ENCODE measurements around the gene CXADR.

The CXADR gene

DNA sequence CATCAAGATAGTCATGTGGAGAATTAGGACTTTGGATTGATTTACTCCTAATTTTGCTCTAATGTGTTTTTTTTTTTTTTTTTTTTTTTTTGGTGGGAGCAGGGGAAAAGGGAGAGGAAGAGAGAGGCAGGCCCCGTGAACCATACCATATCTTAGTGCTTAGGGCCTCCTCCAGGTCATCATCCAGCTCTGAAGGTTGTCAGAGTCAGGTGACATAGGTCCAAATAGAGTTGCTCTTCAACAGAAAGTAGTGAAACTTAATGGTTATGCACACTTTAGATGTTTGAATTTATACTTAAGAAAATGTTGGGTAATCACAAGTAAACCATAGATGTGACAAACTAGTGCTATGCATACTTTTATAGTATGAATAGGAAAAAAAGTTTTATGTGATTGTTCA is 32.2 kb downstream of the CXADR start:
- DNase-seq = no peak

GRCh38 chr21:17548262-17548661 is 35.4 kb downstream of the CXADR start:
- no peak for DNase-seq

DNA sequence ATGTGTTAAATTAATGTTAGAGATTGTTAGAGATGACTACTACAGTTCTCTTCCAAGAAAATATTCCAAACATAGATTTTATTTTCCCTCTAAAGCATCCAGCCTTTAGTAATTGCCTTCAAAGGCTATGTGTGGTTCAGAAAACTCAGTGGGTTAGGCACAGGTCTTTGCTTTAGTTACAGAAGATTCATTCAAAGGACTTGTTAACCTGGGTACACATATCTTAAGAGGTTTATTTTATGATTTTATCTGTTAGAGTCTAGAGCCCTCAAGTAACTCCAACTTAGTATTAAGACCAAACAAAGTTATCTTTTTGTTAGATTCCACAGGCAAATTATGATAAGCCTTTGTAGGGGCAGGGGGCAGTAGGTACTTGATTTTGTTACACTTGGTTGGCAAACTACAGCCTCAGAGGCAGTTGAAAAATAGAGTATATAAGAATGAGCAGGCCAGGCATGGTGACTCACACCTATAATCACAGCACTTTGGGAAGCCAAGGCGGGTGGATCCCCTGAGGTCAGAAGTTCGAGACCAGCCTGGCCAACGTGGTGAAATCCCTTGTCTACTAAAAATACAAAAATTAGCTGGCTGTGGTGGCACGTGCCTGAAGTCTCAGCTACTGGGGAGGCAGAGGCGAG is 37.9 kb downstream of the CXADR start:
- DNase-seq = no peak

- no peak for DNase-seq
Measured at GRCh38 chr21:17552410-17552809, 39.6 kb downstream of the CXADR start.

DNA sequence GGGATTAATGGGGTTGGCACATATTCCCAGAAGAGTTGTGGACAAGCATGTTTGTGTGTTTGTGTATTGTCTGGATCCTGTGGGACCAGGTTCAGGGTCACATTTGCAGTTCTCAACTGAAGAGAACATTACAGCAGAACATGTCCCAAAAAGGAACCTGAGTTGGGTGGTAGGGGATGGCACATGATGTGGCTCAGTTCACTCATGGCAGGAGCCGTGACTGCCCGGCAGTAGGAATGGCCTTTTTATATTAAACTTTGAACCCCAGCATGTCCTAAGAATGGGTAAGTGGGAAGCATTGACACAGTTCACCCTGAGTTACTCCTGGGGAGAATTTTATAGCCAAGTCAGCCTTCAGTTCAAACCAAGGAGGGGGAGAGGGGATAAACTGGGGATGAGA is 41.3 kb downstream of the CXADR start:
- DNase-seq = no peak

- DNase-seq = no peak
Measured at GRCh38 chr21:17554679-17555465, 42.0 kb downstream of the CXADR start.

DNA sequence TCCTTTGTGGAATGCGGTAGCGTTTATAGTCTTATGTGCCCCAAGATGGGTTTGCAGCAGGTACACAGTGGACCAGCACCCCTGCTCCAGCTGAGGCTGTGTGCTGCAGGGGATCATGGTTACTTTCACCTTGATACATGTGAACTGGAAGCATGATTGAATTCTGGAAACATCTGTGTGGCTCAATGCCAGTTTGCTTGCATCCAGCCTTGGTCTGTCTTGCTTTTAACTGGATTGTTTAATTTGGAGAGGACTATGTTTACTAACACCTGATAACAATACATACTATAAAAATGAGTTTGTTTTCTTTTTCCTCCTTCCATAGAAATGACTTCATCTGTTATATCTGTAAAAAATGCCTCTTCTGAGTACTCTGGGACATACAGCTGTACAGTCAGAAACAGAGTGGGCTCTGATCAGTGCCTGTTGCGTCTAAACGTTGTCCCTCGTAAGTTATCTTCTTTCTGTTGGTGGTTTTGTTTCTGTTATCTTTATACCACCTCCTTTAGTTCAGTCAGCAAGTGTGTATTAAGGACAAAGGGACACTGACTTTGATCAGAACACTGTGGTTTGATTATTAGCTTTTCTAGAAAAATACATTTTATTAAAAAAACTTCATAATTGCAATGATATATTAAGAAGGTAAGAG is 47.7 kb downstream of the CXADR start:
- DNase-seq = no peak

- DNase-seq = no peak
Measured at GRCh38 chr21:17570786-17571185, 57.9 kb downstream of the CXADR start.

- DNase-seq = no peak
Measured at GRCh38 chr21:17572431-17572830, 59.6 kb downstream of the CXADR start.

- DNase-seq = no peak
Measured at GRCh38 chr21:17575076-17575475, 62.2 kb downstream of the CXADR start.

DNA sequence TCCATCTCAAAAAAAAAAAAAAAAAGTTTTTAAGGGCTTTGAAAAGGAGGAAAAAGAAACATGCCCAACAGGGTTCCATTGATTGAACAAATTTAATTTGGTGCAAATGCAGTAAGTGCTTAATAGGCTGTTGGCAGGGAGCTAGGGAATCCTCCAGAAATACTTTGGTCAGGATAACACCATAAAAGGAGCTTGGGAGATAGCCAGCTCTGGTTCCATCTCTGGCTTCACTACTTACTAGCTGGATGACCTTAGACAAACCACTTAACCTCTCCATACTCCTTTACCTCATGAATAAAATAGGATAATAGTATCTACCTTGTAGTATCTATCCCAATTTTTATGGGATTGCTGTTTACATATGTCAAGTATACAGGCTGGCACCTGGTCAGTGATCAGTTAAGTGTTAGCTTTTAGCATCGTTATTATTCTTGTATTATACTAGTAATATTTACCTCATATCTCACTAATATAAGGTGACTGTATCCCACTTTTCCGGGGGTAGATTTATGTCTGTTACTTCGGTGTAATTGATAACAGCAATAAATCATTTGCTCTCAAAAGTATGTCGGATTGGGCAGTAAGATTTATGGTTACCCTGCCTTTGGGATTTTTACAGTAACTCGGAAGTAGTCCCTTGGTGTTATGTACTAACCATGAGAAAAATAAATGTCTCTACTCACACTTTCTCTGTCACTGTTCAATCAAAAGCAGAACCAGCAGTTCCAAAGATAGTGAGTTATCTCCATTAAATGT is 63.4 kb downstream of the CXADR start:
- DNase-seq = peak; percentile 29

DNA sequence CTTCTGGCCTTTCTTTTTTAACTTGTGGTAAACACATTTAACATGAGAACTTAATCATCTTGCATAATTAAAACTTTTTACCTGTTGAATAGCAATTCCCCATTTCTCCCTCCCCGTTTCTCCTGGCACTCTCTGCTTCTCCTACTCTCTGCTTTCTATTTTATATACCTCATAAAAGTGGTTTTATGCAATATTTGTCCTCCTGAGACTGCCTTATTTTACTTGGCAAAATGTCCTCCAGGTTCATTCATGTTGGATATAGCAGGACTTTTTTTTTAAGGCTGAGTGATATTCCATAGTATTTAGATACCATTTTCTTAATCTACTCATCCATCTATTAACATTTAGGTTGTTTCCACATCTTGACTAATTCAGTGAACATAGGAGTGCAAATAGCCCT is 64.9 kb downstream of the CXADR start:
- DNase-seq = no peak

DNA sequence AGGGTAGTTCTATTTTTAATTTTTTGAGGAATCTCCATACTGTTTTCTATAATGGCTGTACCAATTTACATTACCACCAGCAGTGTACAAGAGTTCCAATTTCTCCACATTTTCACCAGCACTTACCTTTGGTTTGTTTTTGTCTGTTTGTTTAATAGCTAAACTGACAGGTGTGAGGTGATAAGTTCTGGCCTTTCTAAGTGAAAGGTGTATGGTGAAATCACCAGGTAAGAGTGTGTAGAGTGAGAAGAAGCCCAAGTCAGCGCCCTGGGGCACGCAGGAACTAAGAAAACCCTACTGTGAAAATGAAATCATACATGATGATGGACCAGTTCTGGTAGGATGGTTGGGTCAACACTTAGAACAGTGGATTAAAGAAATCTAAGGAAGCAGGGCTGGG is 65.3 kb downstream of the CXADR start:
- DNase-seq = peak; percentile 7

DNA sequence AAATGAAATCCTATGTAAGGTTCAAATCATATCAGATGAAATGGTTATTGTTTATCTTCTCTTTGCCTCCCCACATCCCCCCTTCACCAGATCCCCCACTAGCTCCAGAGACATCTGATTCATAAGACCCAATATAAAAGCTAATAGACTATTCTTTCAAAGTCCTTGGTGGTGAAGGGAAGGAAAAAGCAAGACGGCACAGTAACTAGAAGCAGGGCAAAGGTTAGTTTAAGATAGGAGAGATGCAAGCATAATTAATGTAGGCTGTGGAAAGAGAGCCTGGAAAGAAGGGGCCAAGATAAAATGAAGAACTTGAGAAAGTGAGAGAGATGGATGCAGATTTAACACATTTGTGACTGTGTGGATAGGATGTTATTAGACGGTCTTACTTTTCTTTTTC is 66.0 kb downstream of the CXADR start:
- no peak for DNase-seq

DNA sequence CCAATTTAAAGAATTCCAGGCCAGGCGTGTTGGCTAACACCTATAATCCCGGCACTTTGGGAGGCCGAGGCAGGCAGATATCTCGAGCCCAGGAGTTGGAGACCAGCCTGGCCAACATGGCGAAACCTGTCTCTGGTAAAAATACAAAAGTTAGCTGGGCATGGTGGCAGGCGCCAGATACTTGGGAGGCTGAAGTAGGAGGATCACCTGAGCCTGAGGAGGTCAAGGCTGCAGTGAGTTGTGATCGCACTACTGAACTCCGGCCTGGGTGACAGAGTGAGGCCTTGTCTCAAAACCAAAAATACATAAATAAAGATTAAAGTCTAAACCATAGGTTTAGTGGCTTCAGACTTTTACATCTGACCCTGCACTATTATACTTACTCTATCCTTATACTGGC is 67.5 kb downstream of the CXADR start:
- DNase-seq = no peak

DNA sequence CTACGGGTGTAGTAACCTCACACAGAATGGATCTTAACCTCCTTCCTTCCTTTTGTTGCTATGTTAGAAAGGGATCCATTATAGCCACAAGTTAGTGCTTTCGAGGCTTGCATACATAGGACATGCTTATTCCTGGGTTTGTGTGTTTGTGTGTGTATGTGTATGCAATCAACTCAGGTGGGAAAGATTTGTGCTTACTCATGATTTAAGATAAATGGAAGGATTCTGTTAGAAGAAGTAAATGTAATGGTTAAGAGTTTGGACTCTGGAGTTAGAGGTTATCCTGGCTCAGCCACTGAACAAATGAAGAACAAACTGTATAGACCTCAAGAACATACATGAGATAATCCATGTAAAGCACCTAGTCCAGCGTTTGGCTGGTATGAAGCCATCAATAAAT is 71.1 kb downstream of the CXADR start:
- no peak for DNase-seq

GRCh38 chr21:17585875-17586450 is 73.1 kb downstream of the CXADR start:
- peak; percentile 17 for DNase-seq

- no peak for DNase-seq
Measured at GRCh38 chr21:17590430-17590829, 77.6 kb downstream of the CXADR start.

DNA sequence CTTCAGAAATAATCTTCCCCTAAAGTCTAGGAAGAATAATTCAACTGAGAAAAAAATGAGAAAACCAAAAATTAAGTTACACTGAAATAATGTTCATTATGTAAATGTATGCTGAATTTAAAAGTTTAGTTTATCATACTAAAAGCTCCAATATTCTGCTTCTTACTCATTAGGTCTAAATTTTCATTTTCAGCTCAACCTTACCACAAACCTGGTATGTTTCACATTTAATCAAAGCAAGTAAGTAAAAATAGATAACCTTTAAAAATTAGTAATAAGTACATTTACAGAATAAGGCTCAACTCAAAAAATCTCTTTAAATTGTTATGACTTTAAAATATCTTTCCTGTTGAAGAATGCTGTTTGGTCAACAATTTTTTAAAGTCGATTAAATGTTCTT is 84.8 kb downstream of the CXADR start:
- no peak for DNase-seq

GRCh38 chr21:17598437-17598836 is 85.6 kb downstream of the CXADR start:
- DNase-seq = no peak

DNA sequence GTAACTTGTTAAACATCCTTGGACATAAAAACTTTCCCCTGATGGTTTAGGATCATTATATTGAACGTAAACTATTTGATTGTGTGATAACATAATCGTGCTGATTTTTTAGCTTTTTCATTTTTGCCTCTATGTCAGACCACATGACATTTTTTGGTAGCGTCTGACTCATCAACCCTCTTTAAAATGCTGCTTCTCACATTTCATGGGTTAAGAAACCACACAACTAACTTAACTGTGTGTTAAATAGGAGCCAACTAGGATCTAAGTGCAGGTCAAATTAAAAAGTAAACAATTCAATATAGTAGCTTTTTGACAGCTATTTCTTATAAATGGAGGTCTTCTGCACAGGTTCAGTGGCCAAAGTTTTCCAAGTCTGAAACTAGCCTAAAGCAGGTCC is 90.0 kb downstream of the CXADR start:
- no peak for DNase-seq

- no peak for DNase-seq
Measured at GRCh38 chr21:17607684-17608083, 94.8 kb downstream of the CXADR start.

GRCh38 chr21:17609681-17610080 is 96.8 kb downstream of the CXADR start:
- DNase-seq = no peak

Data from NCI-H748 treated with DMSO at 0.1 percent for 48 hours (cell line).